H1 (cell line): Measurements from ENCODE around the gene MPDU1. TPM values are rescaled to one million over a fixed set of nuclear protein-coding genes. Genes with fewer than 3 reads are reported as not detected.

Experiments
- CTBP2 ChIP-seq: IDR thresholded peaks from 2 replicates; pipeline ENCODE4 v1.7.0; 2011; ENCODE audit warnings: borderline replicate concordance, mild to moderate bottlenecking, moderate library complexity, mixed read lengths, low read length; ENCODE audit not compliant: insufficient read depth, insufficient read length
- EZH2 ChIP-seq: fragments of 200-600 bp; sonication (generic); IDR thresholded peaks from 2 replicates; pipeline ENCODE4 v1.7.1; 2012; ENCODE audit warnings: low read depth, mild to moderate bottlenecking, moderate library complexity, low read length, inconsistent platforms; ENCODE audit not compliant: severe bottlenecking
- GABPA ChIP-seq: IDR thresholded peaks from 2 replicates; pipeline ENCODE4 v1.6.1; 2011; ENCODE audit warnings: mild to moderate bottlenecking, low read length, moderate library complexity, borderline replicate concordance; ENCODE audit not compliant: insufficient read depth
- KDM1A ChIP-seq: fragments of 200-600, 300-600 bp; sonication (generic); IDR thresholded peaks from 2 replicates; pipeline ENCODE4 v1.7.1; 2016; ENCODE audit warnings: mild to moderate bottlenecking, low read length, borderline replicate concordance
- MAFK ChIP-seq: IDR thresholded peaks from 2 replicates; pipeline ENCODE4 v1.6.1; 2012; ENCODE audit warnings: low read depth, mild to moderate bottlenecking, improper control_type of control experiment, low read length
- POLR2A ChIP-seq, 2 experiments: IDR thresholded peaks; 1 replicate in 1 of 2; 2 replicates in 1 of 2; pipeline ENCODE4 v1.6.1; 2011; ENCODE audit warnings: low read depth in 2 of 2, low read length in 2 of 2, mild to moderate bottlenecking in 2 of 2; ENCODE audit errors: control extremely low read depth in 1 of 2
- SP1 ChIP-seq: IDR thresholded peaks from 2 replicates; pipeline ENCODE4 v1.6.1; 2011; ENCODE audit warnings: low read depth, low read length
- TAF7 ChIP-seq: optimal IDR thresholded peaks from 2 replicates; pipeline ENCODE3; 2011; ENCODE audit warnings: low read depth, mild to moderate bottlenecking, inconsistent platforms, low read length, moderate library complexity, borderline replicate concordance
- polyA plus RNA-seq, 7 experiments: library from polyadenylated mRNA; depleted of rRNA in 3 of 7; stranded (reverse) in 5 of 7; unstranded in 2 of 7; fragments of >200 nt in 5 of 7; fragments of 200-250 nt in 2 of 7; gene quantifications; 1 replicate in 5 of 7; 2 replicates in 1 of 7; 4 replicates in 1 of 7; pipeline versions ENCODE4 v1.2.1 to v1.2.3, GENCODE V29; 2011 to 2013; ENCODE audit warnings: missing spikeins in 2 of 7, mixed read lengths in 2 of 7
- total RNA-seq: library from RNA; stranded (reverse); fragmentation: NEBNext Ultra II Directional; extraction: Animal tissue kit (Norgen Biotek cat#: 25700); gene quantifications from 2 replicates; pipeline ENCODE4 v1.2.1, GENCODE V29; 2021

The MPDU1 gene
- total and polyA plus RNA-seq, 2 of the 8 experiments (the other 6 are each of a cell fraction or from before 2014, with no cell fraction given) = 63.2 to 142 TPM

GRCh38 chr17:7557775-7558543, 25.7 kb upstream of the MPDU1 start (continued):
- TF ChIP-seq TAF7 (no peak), KDM1A (no peak), SP1 (no peak), MAFK (no peak), CTBP2 (no peak), POLR2A (IDR thresholded peaks at IDR 0.05; ENCODE audit: control extremely low read depth in 1 of 2, low read depth in 2 of 2, low read length in 2 of 2) (peak in 1 of 2 experiments; percentile 56; a peak in 1 of 3 replicates), EZH2 (no peak), GABPA (0 out of 2 replicates have a peak, but pooled peaks have one; percentile 22)
- TF ChIP-seq, all 59 proteins: peak for 5
